GM18511 (cell line): Measurements from ENCODE around the gene SSBP3.
A peak's percentile ranks its signal among the peaks of the same experiment; 100 is the strongest.

ENCODE experiments used
- ATAC-seq: cut with Tn5 transposase; IDR thresholded peaks from one replicate; pipeline ENCODE4 v1.9.1; 2021; ENCODE audit warnings: mild to moderate bottlenecking, moderate library complexity; ENCODE audit not compliant: unreplicated experiment

The SSBP3 gene

GRCh38 chr1:54289712-54290233, 116.4 kb downstream of the SSBP3 start:
- ATAC-seq: no peak

- no peak for ATAC-seq
These were observed 118.4 kb downstream of the SSBP3 start for GRCh38 chr1:54287801-54288211.

GRCh38 chr1:54287176-54287650, 119.0 kb downstream of the SSBP3 start:
- no peak for ATAC-seq

- no peak for ATAC-seq
These were observed 120.3 kb downstream of the SSBP3 start for GRCh38 chr1:54285815-54286345.

- ATAC-seq: no peak
These were observed 121.2 kb downstream of the SSBP3 start for GRCh38 chr1:54284781-54285529.

GRCh38 chr1:54283635-54284385, 122.4 kb downstream of the SSBP3 start:
- no peak for ATAC-seq

- no peak for ATAC-seq
These were observed 123.9 kb downstream of the SSBP3 start for GRCh38 chr1:54282101-54282847.

- no peak for ATAC-seq
These were observed 125.5 kb downstream of the SSBP3 start for GRCh38 chr1:54280651-54281050.

GRCh38 chr1:54279457-54279856, 126.7 kb downstream of the SSBP3 start:
- no peak for ATAC-seq

GRCh38 chr1:54278941-54279422, 127.2 kb downstream of the SSBP3 start:
- no peak for ATAC-seq

- ATAC-seq: peak; percentile 56
These were observed 128.5 kb downstream of the SSBP3 start for GRCh38 chr1:54277451-54278341.

- ATAC-seq: peak; percentile 11
These were observed 129.4 kb downstream of the SSBP3 start for GRCh38 chr1:54276617-54277450.

- ATAC-seq: no peak
These were observed 130.8 kb downstream of the SSBP3 start for GRCh38 chr1:54275349-54275748.

GRCh38 chr1:54274881-54275280, 131.3 kb downstream of the SSBP3 start:
- ATAC-seq: no peak

GRCh38 chr1:54274448-54274847, 131.7 kb downstream of the SSBP3 start:
- ATAC-seq: no peak

GRCh38 chr1:54273795-54274163, 132.4 kb downstream of the SSBP3 start:
- ATAC-seq: no peak

- no peak for ATAC-seq
These were observed 133.0 kb downstream of the SSBP3 start for GRCh38 chr1:54273092-54273794.

GRCh38 chr1:54272772-54273091, 133.5 kb downstream of the SSBP3 start:
- no peak for ATAC-seq
